Activated CD8-positive, alpha-beta memory T cell treated with anti-CD3 and anti-CD28 coated beads, Interleukin-2, amount 10 ng/mL, durations not matched to agents 7 days and 5 days (primary cell): ENCODE data around the gene ITSN1. TPM values are rescaled to one million over a fixed set of nuclear protein-coding genes. Genes with fewer than 3 reads are reported as not detected.

Experiments used
- ATAC-seq: fragments of 150-1000 bp; cut with Tn5 transposase; one replicate; pipeline ENCODE4 v1.10.0; 2021; ENCODE audit warnings: moderate library complexity
- CTCF ChIA-PET: fragments of 350-600 bp; sonication (Branson Sonifier 250); formaldehyde crosslinking; loops from one replicate; lab custom pipeline; 2021; ENCODE audit warnings: antibody characterized with exemption; lab: Charles Lee
- DNase-seq: peaks from one replicate; pipeline ENCODE4 v3.0.0-alpha.2; 2020
- H3K27ac Mint-ChIP-seq: one replicate; pipeline ENCODE4 v1.8.0; 2021; ENCODE audit warnings: mild to moderate bottlenecking, mixed read lengths
- H3K27me3 Mint-ChIP-seq: one replicate; pipeline ENCODE4 v1.8.0; 2021; ENCODE audit warnings: mixed read lengths
- H3K36me3 Mint-ChIP-seq: one replicate; pipeline ENCODE4 v1.8.0; 2021; ENCODE audit warnings: mild to moderate bottlenecking, mixed read lengths
- H3K4me1 Mint-ChIP-seq: one replicate; pipeline ENCODE4 v1.8.0; 2021; ENCODE audit warnings: mixed read lengths
- H3K4me3 Mint-ChIP-seq: one replicate; pipeline ENCODE4 v1.8.0; 2021; ENCODE audit warnings: mild to moderate bottlenecking, moderate library complexity, mixed read lengths
- H3K9me3 Mint-ChIP-seq: one replicate; pipeline ENCODE4 v1.8.0; 2022; ENCODE audit warnings: low read depth, mixed read lengths
- total RNA-seq, 2 experiments: library from RNA; stranded (reverse); gene quantifications; one replicate each; pipeline ENCODE4 v1.2.3, GENCODE V29; 2021

Gene ITSN1
- total RNA-seq, 2 experiments from 2014 or later = 2.0 to 3.9 TPM

GRCh38 chr21:33872881-33873515 is 230.7 kb downstream of the ITSN1 start:
- CTCF ChIA-PET = interaction anchor here (0.5 kb wide), 1 partner anchor 13 kb away, joined by 3 read pairs; no protein-coding TSS in a partner anchor
- Mint-ChIP-seq H3K9me3 (no peaks in the 10 kb centered on the region), H3K27me3 (peaks cover 13% of the 10 kb centered on the region), H3K36me3 (no peaks in the 10 kb centered on the region), H3K4me3 (no peak overlapping the region), H3K4me1 (no peaks in the 10 kb centered on the region), H3K27ac (no peak overlapping the region)
- no peak for ATAC-seq
- DNase-seq = no peak

GRCh38 chr21:33874161-33874560 is 231.9 kb downstream of the ITSN1 start:
- H3K36me3 Mint-ChIP-seq = no peaks in the 10 kb centered on the region
- DNase-seq (no peak), ATAC-seq (no peak)
- H3K27me3 Mint-ChIP-seq = peaks cover 14% of the 10 kb centered on the region
- no peaks in the 10 kb centered on the region for H3K4me1 Mint-ChIP-seq
- no peak overlapping the region for H3K4me3 Mint-ChIP-seq
- CTCF ChIA-PET = no interaction called here
- no peak overlapping the region for H3K27ac Mint-ChIP-seq
- no peaks in the 10 kb centered on the region for H3K9me3 Mint-ChIP-seq

- peaks cover 10% of the 10 kb centered on the region for H3K27me3 Mint-ChIP-seq
- CTCF ChIA-PET = no interaction called here
- no peaks in the 10 kb centered on the region for H3K36me3 Mint-ChIP-seq
- H3K4me1 Mint-ChIP-seq = no peaks in the 10 kb centered on the region
- no peak overlapping the region for H3K4me3 Mint-ChIP-seq
- ATAC-seq (no peak), DNase-seq (no peak)
- no peak overlapping the region for H3K27ac Mint-ChIP-seq
- H3K9me3 Mint-ChIP-seq = no peaks in the 10 kb centered on the region
Observed at GRCh38 chr21:33875026-33875695, 232.9 kb downstream of the ITSN1 start.

GRCh38 chr21:33878824-33879223 is 236.5 kb downstream of the ITSN1 start:
- Mint-ChIP-seq H3K4me1 (peaks cover 5% of the 10 kb centered on the region), H3K4me3 (no peak overlapping the region), H3K36me3 (no peaks in the 10 kb centered on the region), H3K9me3 (no peaks in the 10 kb centered on the region), H3K27me3 (peaks cover 16% of the 10 kb centered on the region), H3K27ac (no peak overlapping the region)
- DNase-seq (no peak), ATAC-seq (no peak)
- CTCF ChIA-PET = interaction anchor here (0.6 kb wide), 1 partner anchor 214 kb away, joined by 4 read pairs; no protein-coding TSS in a partner anchor

GRCh38 chr21:33880626-33881025 is 238.3 kb downstream of the ITSN1 start:
- CTCF ChIA-PET = no interaction called here

GRCh38 chr21:33881689-33882440 is 239.6 kb downstream of the ITSN1 start:
- Mint-ChIP-seq H3K9me3 (no peaks in the 10 kb centered on the region), H3K4me3 (no peak overlapping the region), H3K4me1 (peaks cover 5% of the 10 kb centered on the region), H3K36me3 (no peaks in the 10 kb centered on the region), H3K27ac (no peak overlapping the region), H3K27me3 (peaks cover 24% of the 10 kb centered on the region)
- ATAC-seq (no peak), DNase-seq (no peak)
- CTCF ChIA-PET = no interaction called here

More at GRCh38 chr21:33880626-33881025, 238.3 kb downstream of the ITSN1 start:
- Mint-ChIP-seq H3K4me1 (peaks cover 5% of the 10 kb centered on the region), H3K27ac (no peak overlapping the region), H3K9me3 (no peaks in the 10 kb centered on the region), H3K4me3 (no peak overlapping the region), H3K27me3 (peaks cover 26% of the 10 kb centered on the region), H3K36me3 (no peaks in the 10 kb centered on the region)
- DNase-seq (no peak), ATAC-seq (no peak)

- peaks cover 5% of the 10 kb centered on the region for H3K4me1 Mint-ChIP-seq
- DNase-seq (no peak), ATAC-seq (no peak)
- no peaks in the 10 kb centered on the region for H3K36me3 Mint-ChIP-seq
- H3K27ac Mint-ChIP-seq = no peak overlapping the region
- no peak overlapping the region for H3K4me3 Mint-ChIP-seq
- H3K27me3 Mint-ChIP-seq = peaks cover 18% of the 10 kb centered on the region
- CTCF ChIA-PET = no interaction called here
- H3K9me3 Mint-ChIP-seq = no peaks in the 10 kb centered on the region
Observed at GRCh38 chr21:33883118-33883517, 240.8 kb downstream of the ITSN1 start.

- CTCF ChIA-PET = no interaction called here
- Mint-ChIP-seq H3K4me1 (peaks cover 5% of the 10 kb centered on the region), H3K27ac (no peak overlapping the region), H3K36me3 (no peaks in the 10 kb centered on the region), H3K4me3 (no peak overlapping the region), H3K9me3 (no peaks in the 10 kb centered on the region), H3K27me3 (peaks cover 17% of the 10 kb centered on the region)
- DNase-seq = no peak
- no peak for ATAC-seq
Observed at GRCh38 chr21:33884376-33885171, 242.3 kb downstream of the ITSN1 start.

- no peak overlapping the region for H3K27ac Mint-ChIP-seq
- H3K27me3 Mint-ChIP-seq = peaks cover 17% of the 10 kb centered on the region
- H3K36me3 Mint-ChIP-seq = no peaks in the 10 kb centered on the region
- CTCF ChIA-PET = no interaction called here
- DNase-seq (no peak), ATAC-seq (no peak)
- H3K4me3 Mint-ChIP-seq = no peak overlapping the region
- H3K4me1 Mint-ChIP-seq = peaks cover 5% of the 10 kb centered on the region
- H3K9me3 Mint-ChIP-seq = no peaks in the 10 kb centered on the region
Observed at GRCh38 chr21:33885172-33885514, 242.8 kb downstream of the ITSN1 start.

- peaks cover 5% of the 10 kb centered on the region for H3K4me1 Mint-ChIP-seq
- no peak for ATAC-seq
- H3K9me3 Mint-ChIP-seq = no peaks in the 10 kb centered on the region
- H3K27ac Mint-ChIP-seq = no peak overlapping the region
- DNase-seq = no peak
- H3K36me3 Mint-ChIP-seq = no peaks in the 10 kb centered on the region
- H3K4me3 Mint-ChIP-seq = no peak overlapping the region
- H3K27me3 Mint-ChIP-seq = peaks cover 17% of the 10 kb centered on the region
- CTCF ChIA-PET = no interaction called here
Observed at GRCh38 chr21:33886321-33886720, 244.0 kb downstream of the ITSN1 start.

- H3K4me3 Mint-ChIP-seq = no peak overlapping the region
Observed at GRCh38 chr21:33890187-33890586, 247.9 kb downstream of the ITSN1 start.

GRCh38 chr21:33892853-33893252 is 250.6 kb downstream of the ITSN1 start:
- Mint-ChIP-seq H3K4me3 (no peak overlapping the region), H3K27ac (no peak overlapping the region), H3K4me1 (peaks cover 12% of the 10 kb centered on the region), H3K27me3 (peaks cover 18% of the 10 kb centered on the region), H3K36me3 (no peaks in the 10 kb centered on the region), H3K9me3 (no peaks in the 10 kb centered on the region)
- CTCF ChIA-PET = no interaction called here
- DNase-seq (no peak), ATAC-seq (no peak)

More at GRCh38 chr21:33890187-33890586, 247.9 kb downstream of the ITSN1 start:
- Mint-ChIP-seq H3K36me3 (no peaks in the 10 kb centered on the region), H3K27me3 (peaks cover 13% of the 10 kb centered on the region), H3K4me1 (peaks cover 7% of the 10 kb centered on the region), H3K9me3 (no peaks in the 10 kb centered on the region), H3K27ac (no peak overlapping the region)
- ATAC-seq (no peak), DNase-seq (no peak)
- CTCF ChIA-PET = no interaction called here

- CTCF ChIA-PET = no interaction called here
- no peak for DNase-seq
- H3K9me3 Mint-ChIP-seq = no peaks in the 10 kb centered on the region
- H3K4me1 Mint-ChIP-seq = peaks cover 12% of the 10 kb centered on the region
- no peak overlapping the region for H3K4me3 Mint-ChIP-seq
- no peaks in the 10 kb centered on the region for H3K36me3 Mint-ChIP-seq
- no peak overlapping the region for H3K27ac Mint-ChIP-seq
- no peak for ATAC-seq
- peaks cover 18% of the 10 kb centered on the region for H3K27me3 Mint-ChIP-seq
Observed at GRCh38 chr21:33893917-33894316, 251.6 kb downstream of the ITSN1 start.
